GM12892 (cell line): ENCODE measurements around the gene TUBG2.

ENCODE experiments used
- DNase-seq: peaks from one replicate; pipeline ENCODE4 v3.0.0; 2011; ENCODE audit not compliant: insufficient read length
- FAIRE-seq: peaks from 2 replicates; lab custom pipeline; 2011; peaks lifted over from hg19 to GRCh38; lab: Jason Lieb, UNC
- POLR2A ChIP-seq: IDR thresholded peaks from 2 replicates; pipeline ENCODE4 v1.6.1; 2011; ENCODE audit warnings: low read depth, low read length, control low read depth
- POLR2AphosphoS5 ChIP-seq: IDR thresholded peaks from 2 replicates; pipeline ENCODE4 v1.6.1; 2011; ENCODE audit warnings: low read depth, low read length, control low read depth
- TAF1 ChIP-seq: IDR thresholded peaks from 2 replicates; pipeline ENCODE4 v1.6.1; 2011; ENCODE audit warnings: low read depth, mild to moderate bottlenecking, control low read depth, low read length, borderline replicate concordance

Gene TUBG2

GRCh38 chr17:42697108-42697811, 38.2 kb downstream of the TUBG2 start:
- TF ChIP-seq TAF1 (no peak), POLR2AphosphoS5 (no peak), POLR2A (no peak)
- DNase-seq: no peak
- FAIRE-seq: no peak

GRCh38 chr17:42698736-42699414, 39.8 kb downstream of the TUBG2 start:
- FAIRE-seq: no peak
- TF ChIP-seq POLR2AphosphoS5 (no peak), POLR2A (no peak), TAF1 (no peak)
- DNase-seq: no peak

DNA sequence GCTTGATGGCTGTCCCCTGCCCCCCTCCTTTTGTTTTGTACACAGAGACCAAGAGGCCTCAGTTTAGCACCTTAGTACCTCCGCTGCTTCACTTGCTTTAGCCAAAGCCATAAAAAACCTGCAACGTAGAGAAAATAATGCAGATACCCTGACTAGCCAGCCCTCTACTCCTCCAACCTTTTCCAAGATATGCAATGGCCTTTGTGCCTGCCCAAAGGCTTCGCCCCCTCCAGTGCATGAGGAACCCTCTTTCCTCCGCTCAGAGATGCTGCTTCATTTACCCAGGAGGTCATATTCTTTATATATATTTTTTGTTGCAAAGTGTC, 40.3 kb downstream of the TUBG2 start:
- TF ChIP-seq POLR2AphosphoS5 (no peak), POLR2A (no peak), TAF1 (no peak)
- FAIRE-seq: no peak
- DNase-seq: no peak

DNA sequence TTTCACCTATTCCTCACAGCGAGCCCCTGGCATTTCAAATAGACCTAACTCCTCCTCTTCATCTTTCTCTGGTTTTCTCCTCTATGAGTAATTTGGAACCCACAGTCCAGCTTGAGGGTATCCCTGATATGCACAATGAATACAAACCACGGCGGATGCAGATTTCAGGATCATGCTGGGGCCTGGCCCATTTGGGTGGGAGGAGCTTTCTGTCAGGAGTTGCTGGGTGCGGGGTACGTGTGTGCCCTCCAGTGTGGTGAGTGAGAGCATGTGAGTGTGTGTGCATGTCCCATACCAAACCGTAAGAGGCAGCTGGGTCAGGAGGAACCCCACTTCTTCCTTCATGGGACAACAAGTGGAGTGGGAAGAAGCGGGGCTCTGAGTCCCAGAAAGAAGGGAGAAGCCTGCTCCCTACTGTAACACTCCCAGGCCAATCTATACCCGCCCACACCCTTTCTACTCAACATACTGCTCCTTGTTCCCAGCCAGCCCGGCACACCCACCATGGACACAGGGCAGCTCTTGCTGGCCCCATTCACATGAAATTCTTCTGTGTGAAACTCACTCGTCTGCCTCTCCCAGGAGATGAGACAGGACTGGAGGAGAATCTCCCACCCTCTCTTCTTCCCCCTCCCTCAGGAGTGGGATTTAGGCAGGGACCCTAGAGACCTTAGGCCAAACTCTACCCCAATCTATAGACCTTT, 41.7 kb downstream of the TUBG2 start:
- DNase-seq: no peak
- 0 out of 2 replicates have a peak, but pooled peaks have one; percentile 8 for TF ChIP-seq POLR2A
- no peak for TF ChIP-seq TAF1
- TF ChIP-seq POLR2AphosphoS5: no peak
- no peak for FAIRE-seq

- TF ChIP-seq TAF1: no peak
- TF ChIP-seq POLR2A: no peak
- no peak for TF ChIP-seq POLR2AphosphoS5
- DNase-seq (no peak), FAIRE-seq (peak; percentile 84)
Observed at GRCh38 chr17:42702446-42702845, 43.4 kb downstream of the TUBG2 start.

GRCh38 chr17:42704490-42704836, 45.4 kb downstream of the TUBG2 start:
- FAIRE-seq (no peak), DNase-seq (no peak)
- TF ChIP-seq POLR2A (no peak), POLR2AphosphoS5 (no peak), TAF1 (no peak)

DNA sequence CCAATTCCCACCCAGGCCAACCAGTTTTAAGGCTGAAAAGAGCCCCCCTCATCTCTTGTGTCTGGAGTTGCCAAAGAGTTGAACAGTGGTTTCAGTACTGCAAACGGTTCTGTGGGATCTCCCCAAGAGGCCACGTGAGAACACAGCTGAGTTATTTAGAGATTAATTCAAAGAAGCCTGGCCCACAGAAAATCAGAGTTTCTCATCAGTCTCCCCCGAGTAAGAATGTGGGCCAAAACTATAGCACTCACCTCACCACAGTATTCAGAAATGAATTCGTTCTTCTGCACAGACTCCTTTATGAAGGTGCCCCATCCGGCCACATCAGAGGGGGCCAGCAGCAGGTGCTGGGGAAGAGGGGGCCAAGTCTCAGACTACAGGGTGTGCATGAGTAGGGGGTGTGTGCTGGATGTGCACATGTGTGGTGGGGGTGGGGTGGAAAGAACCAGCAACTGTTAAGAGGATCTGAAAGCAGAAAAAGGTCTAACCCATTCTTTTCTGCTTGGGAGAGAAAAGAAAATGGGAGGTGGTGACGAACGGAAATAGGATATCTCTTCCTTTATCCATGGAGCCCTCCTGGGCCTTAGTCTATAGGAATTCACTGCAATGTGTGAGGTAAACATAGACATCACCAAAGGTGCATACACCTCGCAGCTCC, 45.9 kb downstream of the TUBG2 start:
- FAIRE-seq (peak; percentile 97), DNase-seq (no peak)
- TF ChIP-seq POLR2AphosphoS5 (peak; percentile 44; the same call in 1 of the 2 replicates), POLR2A (no peak), TAF1 (no peak)

DNA sequence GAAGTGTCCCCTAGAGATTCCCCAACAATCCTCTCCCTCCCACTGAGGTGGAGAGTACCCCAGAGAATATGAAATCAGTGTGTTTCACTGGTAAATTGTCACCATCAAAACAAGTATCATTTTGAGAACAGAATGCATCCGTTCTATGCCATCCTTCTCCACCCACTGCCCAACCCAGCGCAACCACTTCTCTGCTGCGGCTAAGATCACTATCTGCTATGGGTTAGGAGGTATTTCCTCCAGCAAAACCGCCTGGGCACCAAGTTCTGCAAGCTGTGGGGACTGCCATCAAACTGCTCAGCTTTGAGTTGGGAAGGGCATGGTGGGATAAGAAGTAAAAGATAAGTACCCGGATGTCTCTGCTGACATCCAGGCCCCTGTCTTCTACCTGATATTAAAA, 47.6 kb downstream of the TUBG2 start:
- FAIRE-seq (peak; percentile 33), DNase-seq (no peak)

GRCh38 chr17:42708588-42708987, 49.5 kb downstream of the TUBG2 start:
- no peak for DNase-seq
- no peak for FAIRE-seq
- TF ChIP-seq POLR2A (no peak), POLR2AphosphoS5 (no peak), TAF1 (no peak)

More for the DNA sequence above, 47.6 kb downstream of the TUBG2 start:
- no peak for TF ChIP-seq POLR2A
- no peak for TF ChIP-seq POLR2AphosphoS5
- no peak for TF ChIP-seq TAF1

- TF ChIP-seq POLR2AphosphoS5: no peak
- no peak for TF ChIP-seq TAF1
- no peak for TF ChIP-seq POLR2A
- FAIRE-seq: no peak
- DNase-seq: no peak
Observed at GRCh38 chr17:42709561-42709960, 50.5 kb downstream of the TUBG2 start.
